DOHH2 (cell line): Measurements from ENCODE around the gene TBC1D2B.
"Not testable (repeated sequence)": the region's sequence is repeated elsewhere in the genome, so short reads cannot be mapped to it uniquely, and the experiment has no call there.

ENCODE experiments used
- H3F3A ChIP-seq: fragments of 200-600 bp; sonication (generic), shearing (Covaris generic); 2 replicates; pipeline ENCODE4 v1.6.0; 2016; ENCODE audit warnings: antibody characterized with exemption, mild to moderate bottlenecking; ENCODE audit not compliant: control insufficient read depth, insufficient read depth
- H3K27ac ChIP-seq: fragments of 200-600 bp; sonication (generic); 2 replicates; pipeline ENCODE4 v1.5.1; 2014; ENCODE audit warnings: low read depth, mild to moderate bottlenecking, low read length, moderate library complexity
- H3K27me3 ChIP-seq: fragments of 200-600 bp; sonication (generic); 2 replicates; pipeline ENCODE4 v1.6.1; 2014; ENCODE audit warnings: mild to moderate bottlenecking, low read length, mixed read lengths; ENCODE audit not compliant: control insufficient read depth
- H3K36me3 ChIP-seq: fragments of 200-600 bp; sonication (generic); 2 replicates; pipeline ENCODE4 v1.6.1; 2014; ENCODE audit warnings: mild to moderate bottlenecking, low read length, moderate library complexity, mixed read lengths; ENCODE audit not compliant: control insufficient read depth
- H3K4me1 ChIP-seq: fragments of 200-600 bp; sonication (generic); 2 replicates; pipeline ENCODE4 v1.6.1; 2014; ENCODE audit warnings: mild to moderate bottlenecking, low read length, mixed read lengths; ENCODE audit not compliant: control insufficient read depth
- H3K4me2 ChIP-seq: fragments of 200-600 bp; sonication (generic); 2 replicates; pipeline ENCODE4 v1.6.0; 2014; ENCODE audit warnings: mild to moderate bottlenecking, low read length, moderate library complexity
- H3K4me3 ChIP-seq: fragments of 200-600 bp; sonication (generic); 2 replicates; pipeline ENCODE4 v1.5.1; 2014; ENCODE audit warnings: mild to moderate bottlenecking, low read length, mixed read lengths
- H3K79me2 ChIP-seq: fragments of 200-600 bp; sonication (generic); 2 replicates; pipeline ENCODE4 v1.6.1; 2014; ENCODE audit warnings: mild to moderate bottlenecking, low read length, mixed read lengths; ENCODE audit not compliant: control insufficient read depth
- H3K9me2 ChIP-seq: fragments of 200-600 bp; sonication (generic); replicated peaks from 2 replicates; pipeline ENCODE4 v1.6.1; 2014; ENCODE audit warnings: mild to moderate bottlenecking, low read length, mixed read lengths; ENCODE audit not compliant: control insufficient read depth
- H3K9me3 ChIP-seq: fragments of 200-600 bp; sonication (generic); 2 replicates; pipeline ENCODE4 v1.6.1; 2014; ENCODE audit warnings: antibody characterized with exemption, low read length, mixed read lengths; ENCODE audit not compliant: control insufficient read depth, insufficient read depth
- H4K20me1 ChIP-seq: fragments of 200-600 bp; sonication (generic); 2 replicates; pipeline ENCODE4 v1.6.0; 2014; ENCODE audit warnings: low read depth, mild to moderate bottlenecking, antibody characterized with exemption, low read length, moderate library complexity; ENCODE audit not compliant: control insufficient read depth, insufficient read depth
- CTCF ChIP-seq: fragments of 200-600 bp; sonication (generic); IDR thresholded peaks from one replicate; pipeline ENCODE4 v1.5.1; 2014; ENCODE audit warnings: antibody characterized with exemption, mild to moderate bottlenecking, low read depth, low read length; ENCODE audit not compliant: poor library complexity, severe bottlenecking
- EZH2phosphoT487 ChIP-seq: fragments of 200-600 bp; sonication (generic); IDR thresholded peaks from 2 replicates; pipeline ENCODE4 v1.6.1; 2017; ENCODE audit warnings: borderline replicate concordance, mild to moderate bottlenecking, antibody characterized with exemption, low read length, moderate library complexity, mixed read lengths

TBC1D2B gene

DNA sequence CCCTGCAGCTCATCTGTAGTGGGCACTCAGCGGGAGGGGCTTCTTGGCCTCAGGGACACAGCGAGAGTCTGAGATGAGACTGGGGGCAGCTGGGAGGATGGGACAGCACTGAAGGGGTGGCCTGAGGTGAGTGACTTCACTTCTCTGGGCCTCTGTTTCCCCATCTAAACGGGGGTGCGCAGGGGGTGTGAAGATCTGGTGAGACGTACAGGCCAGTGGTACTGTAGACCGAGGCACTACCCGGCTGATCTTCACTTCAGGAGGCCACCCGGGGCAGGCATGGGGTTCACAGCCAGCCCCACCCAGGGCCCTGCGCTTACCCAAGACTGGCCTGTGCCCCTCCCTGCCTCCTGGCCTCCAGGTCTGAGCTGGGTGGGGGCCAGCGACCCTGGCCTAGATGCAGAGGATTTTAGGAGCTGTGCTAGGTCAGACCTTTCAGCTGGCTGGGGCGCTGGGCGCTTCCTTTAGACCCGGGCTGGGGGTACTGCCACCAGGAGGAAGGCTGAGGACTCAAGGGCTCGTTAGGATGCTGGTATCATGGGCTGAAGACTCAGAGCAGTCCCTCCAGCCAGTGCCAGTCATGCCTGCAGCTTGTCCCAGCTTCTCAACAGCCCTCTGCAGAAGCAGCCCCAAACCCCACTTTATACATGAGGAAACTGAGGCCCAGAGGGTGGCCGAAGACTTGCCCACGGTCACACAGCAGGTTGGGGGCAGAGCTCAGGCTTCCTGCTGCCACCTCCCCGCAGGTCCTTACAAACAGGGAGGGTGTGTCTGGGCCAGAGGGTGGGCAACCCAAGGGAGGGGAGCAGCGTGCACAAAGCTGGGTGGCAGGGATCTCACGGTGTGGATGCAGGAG is 99.4 kb downstream of the TBC1D2B start:
- H3K27ac ChIP-seq, H3K9me2 ChIP-seq, H3K4me1 ChIP-seq, H3F3A ChIP-seq, H3K4me2 ChIP-seq, H3K79me2 ChIP-seq, H3K36me3 ChIP-seq, H4K20me1 ChIP-seq, H3K9me3 ChIP-seq, H3K4me3 ChIP-seq, H3K27me3 ChIP-seq: not testable (repeated sequence)

DNA sequence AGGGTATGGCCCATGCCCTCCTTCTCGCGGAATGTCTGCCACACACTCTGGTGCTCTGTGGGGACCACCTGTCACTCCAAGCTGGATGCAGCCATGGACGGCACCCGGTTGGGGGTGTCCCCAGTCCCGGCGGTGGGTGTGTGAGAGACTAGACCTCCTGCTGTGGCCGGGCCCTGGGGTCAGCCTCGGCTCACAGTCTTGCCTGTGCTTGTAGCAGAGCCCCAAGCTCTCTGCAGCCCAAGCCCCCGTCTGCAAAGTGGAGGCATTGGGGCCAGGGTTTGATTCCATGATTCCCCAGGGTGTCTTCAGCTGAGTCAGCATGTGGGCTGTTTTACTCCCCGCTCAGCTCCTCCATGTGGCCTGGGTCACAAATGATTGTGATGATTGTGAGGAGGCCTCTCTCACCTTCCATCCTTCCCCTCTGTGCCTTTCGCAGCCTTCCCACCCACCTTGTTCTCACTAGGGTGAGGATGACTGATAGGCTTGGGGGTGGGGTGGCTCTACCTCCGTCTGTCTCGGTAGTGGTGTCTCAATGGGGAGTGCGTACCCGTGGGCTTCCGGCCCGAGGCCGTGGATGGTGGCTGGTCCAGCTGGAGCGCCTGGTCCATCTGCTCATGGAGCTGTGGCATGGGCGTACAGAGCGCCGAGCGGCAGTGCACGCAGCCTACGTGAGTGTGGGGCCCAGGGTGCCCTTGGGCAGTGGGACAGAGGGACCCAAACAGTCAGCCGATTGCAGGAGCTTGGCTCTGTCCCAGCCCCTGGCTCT is 100.6 kb downstream of the TBC1D2B start:
- H3K4me1 ChIP-seq, H3K79me2 ChIP-seq, H3K36me3 ChIP-seq, H3F3A ChIP-seq, H3K27ac ChIP-seq, H3K4me2 ChIP-seq, H3K9me2 ChIP-seq, H4K20me1 ChIP-seq, H3K9me3 ChIP-seq, H3K27me3 ChIP-seq, H3K4me3 ChIP-seq: not testable (repeated sequence)

- H3F3A ChIP-seq, H3K27me3 ChIP-seq, H3K36me3 ChIP-seq, H3K9me2 ChIP-seq, H3K4me1 ChIP-seq, H3K4me3 ChIP-seq, H3K79me2 ChIP-seq, H3K27ac ChIP-seq, H3K4me2 ChIP-seq, H4K20me1 ChIP-seq, H3K9me3 ChIP-seq: not testable (repeated sequence)
Measured at GRCh38 chr15:77976095-77976450, 101.4 kb downstream of the TBC1D2B start.

- TF ChIP-seq CTCF: no peak
- TF ChIP-seq EZH2phosphoT487: no peak
- Histone ChIP-seq H3K79me2 (no peaks in the 10 kb centered on the region), H3K4me3 (no peak overlapping the region), H4K20me1 (no peaks in the 10 kb centered on the region), H3K4me2 (no peak overlapping the region), H3K36me3 (no peaks in the 10 kb centered on the region), H3K4me1 (no peaks in the 10 kb centered on the region), H3K27ac (no peak overlapping the region), H3F3A (no peaks in the 10 kb centered on the region), H3K9me3 (no peaks in the 10 kb centered on the region), H3K9me2 (no peaks in the 10 kb centered on the region), H3K27me3 (no peaks in the 10 kb centered on the region)
Measured at GRCh38 chr15:77975332-77976094, 102.0 kb downstream of the TBC1D2B start.
